ENCODE results near the gene KMT2B.

Gene KMT2B

DNA sequence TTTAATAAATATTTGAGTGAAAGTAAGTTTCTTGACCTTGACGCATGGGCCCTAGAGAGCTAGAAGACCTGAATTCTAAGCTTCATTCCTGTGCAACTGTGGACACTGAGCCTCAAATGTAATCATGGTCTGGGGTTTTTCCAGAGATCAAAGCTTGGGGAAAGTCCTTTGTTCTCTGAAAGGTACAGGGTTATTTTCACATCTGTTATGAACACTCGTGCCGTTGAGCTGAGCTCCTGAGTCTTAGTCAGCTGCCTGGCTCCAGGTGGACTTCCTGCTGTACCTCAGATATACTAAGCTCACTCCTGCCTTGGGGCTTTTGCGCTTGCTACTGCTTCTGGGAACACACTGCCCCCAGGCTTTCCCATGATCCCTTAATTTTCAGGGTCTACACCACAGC, 21.0 kb upstream of the KMT2B start:
- Mint-ChIP-seq H3K4me1 (ENCODE audit: low read depth) (peaks cover 4% of the 10 kb centered on the region), H3K27ac (no peak overlapping the region), H3K4me3 (no peak overlapping the region)

GRCh38 chr19:35702223-35703012, 15.4 kb upstream of the KMT2B start:
- intact Hi-C loops (cut with micrococcal nuclease): no loop called here
- Mint-ChIP-seq H3K4me3 (peak overlapping the region; percentile 86), H3K27me3 (peaks cover 39% of the 10 kb centered on the region), H3K27ac (peak overlapping the region; percentile 46), H3K4me1 (ENCODE audit: low read depth) (peaks cover 9% of the 10 kb centered on the region), H3K9me3 (no peaks in the 10 kb centered on the region), H3K36me3 (ENCODE audit: low read depth) (no peaks in the 10 kb centered on the region)

More for the DNA sequence above, 21.0 kb upstream of the KMT2B start:
- Mint-ChIP-seq H3K9me3 (no peaks in the 10 kb centered on the region), H3K36me3 (ENCODE audit: low read depth) (no peaks in the 10 kb centered on the region), H3K27me3 (peaks cover 10% of the 10 kb centered on the region)
- intact Hi-C loops (cut with micrococcal nuclease): no loop called here

DNA sequence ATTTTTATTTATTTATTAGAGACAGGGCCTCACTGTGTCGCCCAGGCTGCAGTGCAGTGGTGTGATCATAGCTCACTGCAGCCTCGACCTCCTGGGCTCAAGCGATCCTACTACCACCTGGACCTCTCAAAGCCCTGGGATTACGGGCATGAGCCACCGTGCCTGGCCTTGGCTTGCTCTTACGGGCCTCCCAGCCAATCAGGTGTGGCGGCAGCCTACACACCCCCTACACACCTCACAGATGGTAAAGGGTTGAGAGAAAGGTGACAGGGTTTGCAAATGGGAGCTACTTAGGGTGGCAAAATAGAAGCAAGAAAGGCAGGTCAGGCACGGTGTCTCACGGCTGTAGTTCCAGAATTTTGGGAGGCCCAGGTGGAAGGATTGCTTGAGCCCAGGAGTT, 14.5 kb upstream of the KMT2B start:
- intact Hi-C loops (cut with micrococcal nuclease): no loop called here
- Mint-ChIP-seq H3K4me1 (ENCODE audit: low read depth) (peaks cover 9% of the 10 kb centered on the region), H3K36me3 (ENCODE audit: low read depth) (no peaks in the 10 kb centered on the region), H3K27me3 (peaks cover 42% of the 10 kb centered on the region), H3K9me3 (no peaks in the 10 kb centered on the region), H3K4me3 (no peak overlapping the region), H3K27ac (no peak overlapping the region)

- H3K27ac Mint-ChIP-seq: no peak within 1 kb of the TSS
- peaks cover 42% of the 10 kb centered on the region for H3K27me3 Mint-ChIP-seq
- intact Hi-C loops (cut with micrococcal nuclease): no loop called here
- H3K9me3 Mint-ChIP-seq: no peaks in the 10 kb centered on the region
- no peaks in the 10 kb centered on the region for H3K36me3 Mint-ChIP-seq (ENCODE audit: low read depth)
- H3K4me3 Mint-ChIP-seq: no peak within 1 kb of the TSS
- H3K4me1 Mint-ChIP-seq (ENCODE audit: low read depth): peaks cover 9% of the 10 kb centered on the region
Observed at GRCh38 chr19:35704218-35704617, 13.6 kb upstream of the KMT2B start, which contains the start of gene ZBTB32. Gene ZBTB32, plus strand, starts transcription at chr19:35704558. Its CDS starts 10,069 bp downstream, at chr19:35714627.

GRCh38 chr19:35708391-35708790, 9.4 kb upstream of the KMT2B start:
- no peaks in the 10 kb centered on the region for H3K9me3 Mint-ChIP-seq
- no peaks in the 10 kb centered on the region for H3K36me3 Mint-ChIP-seq (ENCODE audit: low read depth)
- H3K27me3 Mint-ChIP-seq: peaks cover 33% of the 10 kb centered on the region
- no peak overlapping the region for H3K4me3 Mint-ChIP-seq
- intact Hi-C loops (cut with micrococcal nuclease): no loop called here
- peaks cover 7% of the 10 kb centered on the region for H3K4me1 Mint-ChIP-seq (ENCODE audit: low read depth)
- no peak overlapping the region for H3K27ac Mint-ChIP-seq

- Mint-ChIP-seq H3K36me3 (ENCODE audit: low read depth) (no peaks in the 10 kb centered on the region), H3K27ac (no peak overlapping the region), H3K4me3 (no peak overlapping the region), H3K9me3 (no peaks in the 10 kb centered on the region), H3K27me3 (peaks cover 32% of the 10 kb centered on the region), H3K4me1 (ENCODE audit: low read depth) (peaks cover 23% of the 10 kb centered on the region)
- intact Hi-C loops (cut with micrococcal nuclease): no loop called here
Observed at GRCh38 chr19:35710784-35711723, 6.7 kb upstream of the KMT2B start.

DNA sequence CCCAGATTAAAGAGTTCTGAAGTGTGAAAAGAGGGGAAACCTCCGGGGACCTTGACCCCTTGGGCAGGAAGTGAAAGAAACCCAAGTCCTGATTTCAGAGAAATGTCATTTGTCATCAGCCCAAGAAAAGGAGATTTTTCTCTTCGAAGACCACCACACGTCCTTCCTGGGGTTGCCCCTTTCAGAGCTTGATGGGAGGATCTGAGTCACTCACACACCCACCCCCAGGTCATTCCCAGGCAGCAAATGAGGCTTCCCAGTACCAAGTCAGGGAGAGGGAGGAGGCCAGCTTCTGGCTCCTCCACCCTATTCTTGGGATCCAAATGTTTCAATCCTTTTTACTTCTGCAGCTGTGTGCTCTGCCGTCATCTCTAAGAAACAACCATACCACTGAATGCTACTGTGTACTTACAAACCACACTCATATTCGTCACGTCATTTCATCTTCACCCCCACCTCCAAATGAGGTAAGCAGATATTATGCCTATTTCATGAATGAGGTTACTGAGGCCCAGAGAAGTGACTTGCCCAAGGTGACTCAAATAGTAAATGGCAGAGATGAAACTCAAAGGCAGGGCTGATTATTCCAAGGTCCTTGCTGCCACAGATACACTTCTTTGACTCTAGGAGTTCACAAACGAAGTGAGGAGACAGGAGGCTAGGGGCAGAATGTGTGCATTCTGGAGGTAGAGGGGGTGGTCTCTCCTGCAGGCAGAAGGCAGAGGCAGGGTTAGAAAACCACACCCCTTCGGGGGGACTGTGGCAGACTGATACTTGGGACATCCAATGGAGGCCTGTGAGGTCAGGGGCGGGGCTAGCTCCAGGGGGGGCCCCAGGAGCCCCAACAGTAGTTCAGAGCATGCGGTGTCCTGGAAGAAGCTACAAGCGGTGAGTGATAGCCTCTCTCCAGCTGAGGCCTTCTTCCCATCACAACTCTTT, 5.0 kb upstream of the KMT2B start:
- H3K4me1 Mint-ChIP-seq (ENCODE audit: low read depth): peaks cover 31% of the 10 kb centered on the region
- H3K27ac Mint-ChIP-seq: no peak overlapping the region
- H3K36me3 Mint-ChIP-seq (ENCODE audit: low read depth): peaks cover 7% of the 10 kb centered on the region
- no peaks in the 10 kb centered on the region for H3K9me3 Mint-ChIP-seq
- H3K27me3 Mint-ChIP-seq: peaks cover 26% of the 10 kb centered on the region
- intact Hi-C loops (cut with micrococcal nuclease): no loop called here
- no peak overlapping the region for H3K4me3 Mint-ChIP-seq

DNA sequence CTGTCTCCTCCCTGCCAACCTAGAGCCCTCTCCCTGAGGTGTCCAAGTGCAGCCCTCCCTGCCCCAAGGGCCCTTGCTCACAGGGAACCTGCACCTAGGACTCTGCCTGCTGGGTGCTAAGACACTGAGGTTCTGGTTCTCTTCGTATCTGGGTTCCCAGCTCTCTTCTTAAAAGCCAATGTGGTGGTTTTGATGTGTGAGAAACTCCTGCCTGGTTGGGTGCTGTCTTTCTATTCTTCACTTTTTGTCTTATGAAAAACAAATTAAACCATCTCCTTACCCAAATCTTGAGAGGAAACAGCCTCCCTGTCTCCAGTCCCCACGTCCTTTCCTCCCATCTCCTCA, 4.3 kb upstream of the KMT2B start:
- Mint-ChIP-seq H3K4me3 (no peak overlapping the region), H3K9me3 (no peaks in the 10 kb centered on the region), H3K27me3 (peaks cover 26% of the 10 kb centered on the region), H3K4me1 (ENCODE audit: low read depth) (peaks cover 31% of the 10 kb centered on the region), H3K27ac (no peak overlapping the region), H3K36me3 (ENCODE audit: low read depth) (peaks cover 7% of the 10 kb centered on the region)
- intact Hi-C loops (cut with micrococcal nuclease): no loop called here

DNA sequence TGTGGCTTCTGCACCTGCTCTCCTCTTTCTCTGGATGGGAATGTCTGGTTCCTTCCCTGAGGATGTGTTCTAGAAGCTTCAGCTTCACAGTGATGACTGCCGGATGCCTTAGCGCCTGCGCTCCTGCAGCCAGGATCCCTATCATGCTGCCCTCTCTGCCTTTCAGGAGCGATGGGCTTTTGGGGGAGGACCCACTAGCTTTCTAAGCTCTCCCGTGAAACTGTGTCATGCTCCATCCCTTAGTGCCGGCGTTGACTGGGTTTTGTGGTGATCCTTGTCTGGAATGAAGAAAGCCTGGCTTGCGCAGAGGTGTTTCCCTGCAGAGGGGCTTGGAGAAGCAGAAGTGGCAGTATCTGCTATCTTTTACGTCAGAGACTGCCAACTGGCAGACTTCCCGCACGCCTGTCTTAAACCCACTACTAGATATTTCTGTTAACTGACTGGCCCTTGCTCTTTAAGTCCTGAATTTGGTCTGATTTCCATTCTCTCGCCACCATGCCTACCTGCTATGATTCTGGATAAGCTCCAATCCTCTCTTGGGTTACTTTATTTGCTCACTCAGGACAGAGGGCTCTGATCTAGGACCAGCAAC, 3.8 kb upstream of the KMT2B start:
- peaks cover 26% of the 10 kb centered on the region for H3K27me3 Mint-ChIP-seq
- H3K4me3 Mint-ChIP-seq: no peak overlapping the region
- peaks cover 35% of the 10 kb centered on the region for H3K4me1 Mint-ChIP-seq (ENCODE audit: low read depth)
- H3K9me3 Mint-ChIP-seq: no peaks in the 10 kb centered on the region
- peaks cover 7% of the 10 kb centered on the region for H3K36me3 Mint-ChIP-seq (ENCODE audit: low read depth)
- H3K27ac Mint-ChIP-seq: no peak overlapping the region
- intact Hi-C loops (cut with micrococcal nuclease): no loop called here

GRCh38 chr19:35714601-35715354, 3.0 kb upstream of the KMT2B start:
- Mint-ChIP-seq H3K9me3 (no peaks in the 10 kb centered on the region), H3K27ac (no peak overlapping the region), H3K4me3 (no peak overlapping the region), H3K36me3 (ENCODE audit: low read depth) (peaks cover 13% of the 10 kb centered on the region), H3K4me1 (ENCODE audit: low read depth) (peaks cover 42% of the 10 kb centered on the region), H3K27me3 (peaks cover 26% of the 10 kb centered on the region)
- intact Hi-C loops (cut with micrococcal nuclease): no loop called here

- Mint-ChIP-seq H3K4me1 (ENCODE audit: low read depth) (peaks cover 47% of the 10 kb centered on the region), H3K4me3 (no peak overlapping the region), H3K27me3 (peaks cover 26% of the 10 kb centered on the region), H3K9me3 (no peaks in the 10 kb centered on the region), H3K27ac (no peak overlapping the region), H3K36me3 (ENCODE audit: low read depth) (peaks cover 19% of the 10 kb centered on the region)
- intact Hi-C loops (cut with micrococcal nuclease): no loop called here
Observed at GRCh38 chr19:35715355-35715809, 2.4 kb upstream of the KMT2B start.

- Mint-ChIP-seq H3K9me3 (no peaks in the 10 kb centered on the region), H3K27ac (peak overlapping the region; percentile 87), H3K27me3 (peaks cover 25% of the 10 kb centered on the region), H3K4me1 (ENCODE audit: low read depth) (peaks cover 50% of the 10 kb centered on the region), H3K4me3 (peak overlapping the region; percentile 91), H3K36me3 (ENCODE audit: low read depth) (peaks cover 27% of the 10 kb centered on the region)
- intact Hi-C loops (cut with micrococcal nuclease): loop anchor here (2.0 kb wide), 1 partner anchor 33 kb away; the partner anchor contains the start of gene LIN37
Observed at GRCh38 chr19:35715981-35716800, 1.6 kb upstream of the KMT2B start.

All from dendritic cell treated with granulocyte-macrophage colony-stimulating factor and Interleukin-4, amounts not matched to agents 40 ng/mL and 50 ng/mL, for 4 days (primary cell).